Measurements from ENCODE around the gene ZNF624.
"Not testable (repeated sequence)": the region's sequence is repeated elsewhere in the genome, so short reads cannot be mapped to it uniquely, and the experiment has no call there.

ZNF624 gene

GRCh38 chr17:16653367-16654041, at the start of gene ZNF624:
TSS of gene ZNF624 (minus strand) at chr17:16653850.
- Mint-ChIP-seq H3K4me1 (peaks cover 17% of the 10 kb centered on the region), H3K27me3 (ENCODE audit: low read depth, poor library complexity) (peaks cover 8% of the 10 kb centered on the region), H3K9me3 (no peaks in the 10 kb centered on the region), H3K27ac (no peak within 1 kb of the TSS), H3K4me3 (peak within 1 kb of the TSS; percentile 82), H3K36me3 (ENCODE audit: low read depth) (peaks cover 29% of the 10 kb centered on the region)
- DNase-seq: peak; percentile 92
- no peak for TF ChIP-seq CTCF (IDR thresholded peaks at IDR 0.05)

GRCh38 chr17:16697603-16698002, 44.0 kb upstream of the ZNF624 start:
- not testable (repeated sequence) for H3K36me3 Mint-ChIP-seq (ENCODE audit: low read depth); H3K4me3 Mint-ChIP-seq; H3K9me3 Mint-ChIP-seq; H3K4me1 Mint-ChIP-seq; DNase-seq; H3K27ac Mint-ChIP-seq; H3K27me3 Mint-ChIP-seq (ENCODE audit: low read depth, poor library complexity)

- H3K27ac Mint-ChIP-seq; DNase-seq; H3K36me3 Mint-ChIP-seq (ENCODE audit: low read depth); H3K9me3 Mint-ChIP-seq; H3K4me3 Mint-ChIP-seq; H3K27me3 Mint-ChIP-seq (ENCODE audit: low read depth, poor library complexity): not testable (repeated sequence)
- peaks cover 13% of the 10 kb centered on the region for H3K4me1 Mint-ChIP-seq
These were observed 36.8 kb upstream of the ZNF624 start for GRCh38 chr17:16690447-16690846.

GRCh38 chr17:16689731-16690281, 36.2 kb upstream of the ZNF624 start, which contains the start of gene CCDC144A:
TSS of gene CCDC144A (plus strand) at chr17:16690241. CDS start at chr17:16690401, 160 bp downstream.
- not testable (repeated sequence) for H3K4me3 Mint-ChIP-seq; H3K9me3 Mint-ChIP-seq; H3K36me3 Mint-ChIP-seq (ENCODE audit: low read depth); H3K27me3 Mint-ChIP-seq (ENCODE audit: low read depth, poor library complexity); H3K27ac Mint-ChIP-seq
- peak; percentile 14 for DNase-seq
- peak; percentile 52 for TF ChIP-seq CTCF (IDR thresholded peaks at IDR 0.05)
- H3K4me1 Mint-ChIP-seq: peaks cover 13% of the 10 kb centered on the region

GRCh38 chr17:16687151-16687550, 33.5 kb upstream of the ZNF624 start:
- not testable (repeated sequence) for H3K27ac Mint-ChIP-seq; H3K4me3 Mint-ChIP-seq; H3K36me3 Mint-ChIP-seq (ENCODE audit: low read depth); DNase-seq; H3K9me3 Mint-ChIP-seq
- peaks cover 29% of the 10 kb centered on the region for H3K27me3 Mint-ChIP-seq (ENCODE audit: low read depth, poor library complexity)
- H3K4me1 Mint-ChIP-seq: peaks cover 22% of the 10 kb centered on the region

GRCh38 chr17:16686019-16686418, 32.4 kb upstream of the ZNF624 start:
- H3K36me3 Mint-ChIP-seq (ENCODE audit: low read depth); DNase-seq; H3K4me3 Mint-ChIP-seq; H3K27ac Mint-ChIP-seq; H3K9me3 Mint-ChIP-seq: not testable (repeated sequence)
- Mint-ChIP-seq H3K27me3 (ENCODE audit: low read depth, poor library complexity) (peaks cover 31% of the 10 kb centered on the region), H3K4me1 (peaks cover 22% of the 10 kb centered on the region)

GRCh38 chr17:16683290-16684138, 29.9 kb upstream of the ZNF624 start:
- peaks cover 22% of the 10 kb centered on the region for H3K4me1 Mint-ChIP-seq
- not testable (repeated sequence) for H3K27ac Mint-ChIP-seq; DNase-seq; H3K36me3 Mint-ChIP-seq (ENCODE audit: low read depth); H3K9me3 Mint-ChIP-seq
- H3K27me3 Mint-ChIP-seq (ENCODE audit: low read depth, poor library complexity): peaks cover 36% of the 10 kb centered on the region
- peak overlapping the region; percentile 65 for H3K4me3 Mint-ChIP-seq

- H3K27ac Mint-ChIP-seq: no peak overlapping the region
- H3K4me1 Mint-ChIP-seq: no peaks in the 10 kb centered on the region
- H3K4me3 Mint-ChIP-seq: no peak overlapping the region
- no peaks in the 10 kb centered on the region for H3K36me3 Mint-ChIP-seq (ENCODE audit: low read depth)
- no peak for DNase-seq
- no peak for TF ChIP-seq CTCF (IDR thresholded peaks at IDR 0.05)
- peaks cover 4% of the 10 kb centered on the region for H3K27me3 Mint-ChIP-seq (ENCODE audit: low read depth, poor library complexity)
- H3K9me3 Mint-ChIP-seq: no peaks in the 10 kb centered on the region
These were observed 23.1 kb upstream of the ZNF624 start for GRCh38 chr17:16676676-16677268.

GRCh38 chr17:16666907-16667636, 13.4 kb upstream of the ZNF624 start:
- not testable (repeated sequence) for H3K36me3 Mint-ChIP-seq (ENCODE audit: low read depth); H3K9me3 Mint-ChIP-seq; H3K27ac Mint-ChIP-seq; H3K4me1 Mint-ChIP-seq
- Mint-ChIP-seq H3K4me3 (peak overlapping the region; percentile 75), H3K27me3 (ENCODE audit: low read depth, poor library complexity) (peaks cover 54% of the 10 kb centered on the region)
- peak; percentile 65 for DNase-seq

GRCh38 chr17:16666553-16666906, 12.9 kb upstream of the ZNF624 start:
- H3K4me1 Mint-ChIP-seq; H3K4me3 Mint-ChIP-seq; H3K27ac Mint-ChIP-seq; DNase-seq; H3K9me3 Mint-ChIP-seq; H3K36me3 Mint-ChIP-seq (ENCODE audit: low read depth): not testable (repeated sequence)
- peaks cover 59% of the 10 kb centered on the region for H3K27me3 Mint-ChIP-seq (ENCODE audit: low read depth, poor library complexity)
